HepG2 (cell line): ENCODE results near the gene GPT2. TPM values are rescaled to one million over a fixed set of nuclear protein-coding genes. Genes with fewer than 3 reads are reported as not detected.

Experiments used
- ATAC-seq: fragments of 200-7000 bp; cut with Tn5 transposase; 3 replicates; pipeline ENCODE4 v1.9.1; 2020; ENCODE audit warnings: mild to moderate bottlenecking, moderate library complexity
- BruUV-seq: library from RNA; stranded (reverse); fragments of 400-500 nt; replicated peaks from 2 replicates; lab custom pipeline; 2021; lab: Mats Ljungman, UMichigan
- CTCF ChIA-PET: fragments of 300-600 bp; formaldehyde crosslinking; extraction: SDS; loops from one replicate; lab custom pipeline; 2021; ENCODE audit warnings: low total read pairs, inconsistent platforms, low intra/inter-chr PET ratio; lab: Yijun Ruan, JAX
- POLR2A ChIA-PET: fragments of 350-600 bp; sonication (Branson Sonifier 250); formaldehyde crosslinking; loops from one replicate; lab custom pipeline; 2020; ENCODE audit warnings: antibody characterized with exemption, inconsistent platforms; lab: Yijun Ruan, JAX
- DNase-seq: peaks from one replicate; pipeline ENCODE4 v3.0.0-alpha.2; 2015; ENCODE audit warnings: low spot score
- FAIRE-seq: peaks from 3 replicates; lab custom pipeline; 2011; peaks lifted over from hg19 to GRCh38; lab: Jason Lieb, UNC
- H2AFZ ChIP-seq: one replicate; pipeline ENCODE4 v1.6.1; 2011; ENCODE audit warnings: low read length, inconsistent platforms
- H3K27ac ChIP-seq: fragments of 300-600 bp; 3 replicates; pipeline ENCODE4 v1.8.0; 2011; ENCODE audit warnings: mixed run types, mild to moderate bottlenecking, mixed read lengths, low read length, inconsistent platforms; ENCODE audit not compliant: insufficient read depth; ENCODE audit errors: extremely low read length
- H3K27me3 ChIP-seq, 2 experiments: fragments of 200-600 bp in 1 of 2; 2 replicates in 1 of 2; 3 replicates in 1 of 2; pipeline versions ENCODE4 v1.6.0 to v1.8.0; 2011; ENCODE audit warnings: low read length in 2 of 2, mild to moderate bottlenecking in 2 of 2, moderate library complexity in 2 of 2, inconsistent platforms in 1 of 2; ENCODE audit not compliant: insufficient read depth in 2 of 2, control insufficient read depth in 1 of 2
- H3K36me3 ChIP-seq, 2 experiments: fragments of 200-600 bp in 1 of 2; replicated peaks in 1 of 2; 2 replicates in 1 of 2; 3 replicates in 1 of 2; pipeline versions ENCODE4 v1.5.1 to v1.8.0; 2011; ENCODE audit warnings: low read length in 2 of 2, inconsistent platforms in 1 of 2; ENCODE audit not compliant: insufficient read depth in 2 of 2, control insufficient read depth in 1 of 2
- H3K4me1 ChIP-seq: 2 replicates; pipeline ENCODE4 v1.5.1; 2012; ENCODE audit warnings: low read length, inconsistent platforms; ENCODE audit not compliant: insufficient read depth
- H3K4me2 ChIP-seq: 2 replicates; pipeline ENCODE4 v1.6.0; 2011; ENCODE audit warnings: low read depth, low read length, inconsistent platforms
- H3K4me3 ChIP-seq, 3 experiments: fragments of 200-600 bp in 1 of 3; sonication (generic), shearing (Covaris generic) in 1 of 3; replicated peaks in 1 of 3; 2 replicates each; pipeline ENCODE4 v1.5.1; 2011 to 2016; ENCODE audit warnings: low read length in 3 of 3, inconsistent platforms in 2 of 3, low read depth in 2 of 3, mild to moderate bottlenecking in 2 of 3, control low read depth in 1 of 3, mixed read lengths in 1 of 3; ENCODE audit not compliant: insufficient read depth in 1 of 3
- H3K79me2 ChIP-seq: one replicate; pipeline ENCODE4 v1.6.1; 2011; ENCODE audit warnings: low read length, inconsistent platforms; ENCODE audit not compliant: insufficient read depth
- H3K9ac ChIP-seq: 2 replicates; pipeline ENCODE4 v1.6.0; 2011; ENCODE audit warnings: mild to moderate bottlenecking, low read depth, low read length, inconsistent platforms; ENCODE audit not compliant: insufficient read depth
- H3K9me3 ChIP-seq: 2 replicates; pipeline ENCODE4 v1.5.1; 2012; ENCODE audit warnings: mild to moderate bottlenecking, low read length
- H4K20me1 ChIP-seq: 2 replicates; pipeline ENCODE4 v1.6.0; 2011; ENCODE audit warnings: inconsistent platforms, mild to moderate bottlenecking, low read length, moderate library complexity; ENCODE audit not compliant: insufficient read depth
- CBX2 ChIP-seq, 2 experiments: fragments of 200-600 bp in 1 of 2; sonication (generic); formaldehyde crosslinking in 1 of 2; IDR thresholded peaks; 2 replicates each; pipeline versions ENCODE4 v1.7.0 to v1.8.1; 2018 to 2022; ENCODE audit warnings: low read depth in 2 of 2, low read length in 1 of 2, mild to moderate bottlenecking in 1 of 2, missing genetic modification reagents in 1 of 2
- ETV6 ChIP-seq: sonication (generic); formaldehyde crosslinking; conservative IDR thresholded peaks from 2 replicates; pipeline ENCODE4 v1.4.0; 2020; ENCODE audit warnings: missing genetic modification reagents
- MED1 ChIP-seq: sonication (generic); formaldehyde crosslinking; IDR thresholded peaks from 2 replicates; pipeline ENCODE4 v1.4.0; 2020; ENCODE audit warnings: missing genetic modification reagents
- SRY ChIP-seq: sonication (generic); formaldehyde crosslinking; IDR thresholded peaks from 2 replicates; pipeline ENCODE4 v1.8.0; 2022; ENCODE audit warnings: mild to moderate bottlenecking, missing genetic modification reagents
- ZIK1 ChIP-seq: sonication (generic); formaldehyde crosslinking; IDR thresholded peaks from 2 replicates; pipeline ENCODE4 v1.5.0; 2020; ENCODE audit warnings: mild to moderate bottlenecking, low read depth, missing genetic modification reagents, borderline replicate concordance
- ZNF569 ChIP-seq: sonication (generic); formaldehyde crosslinking; IDR thresholded peaks from 2 replicates; pipeline ENCODE4 v1.5.0; 2020; ENCODE audit warnings: mild to moderate bottlenecking, missing genetic modification reagents, moderate library complexity, borderline replicate concordance
- ZNF629 ChIP-seq: sonication (generic); formaldehyde crosslinking; conservative IDR thresholded peaks from 2 replicates; pipeline ENCODE4 v1.5.0; 2020; ENCODE audit warnings: missing genetic modification reagents
- ZSCAN31 ChIP-seq: sonication (generic); formaldehyde crosslinking; IDR thresholded peaks from 2 replicates; pipeline ENCODE4 v1.5.0; 2020; ENCODE audit warnings: low read depth, mild to moderate bottlenecking, missing genetic modification reagents
- WGBS: methylation state at CpG from one replicate; pipeline ENCODE4 v1.1.6; 2017; ENCODE audit warnings: low lambda C conversion rate; 5-methylcytosine and 5-hydroxymethylcytosine counted together
- in situ Hi-C: cut with HindIII; loops from 2 replicates; pipeline ENCODE4 v1.10.0; 2017; ENCODE audit warnings: low pct_unique_long_range_greater_than_20kb; ENCODE audit not compliant: extremely low pct_ligation_motif_present
- intact Hi-C: fragments of 100-400 bp; cut with micrococcal nuclease; formaldehyde crosslinking; loops from one replicate; pipeline ENCODE4 v1.10.0; 2022; ENCODE audit not compliant: unreplicated experiment
- polyA plus RNA-seq, 8 experiments: library from polyadenylated mRNA; depleted of rRNA in 3 of 8; stranded (reverse) in 7 of 8; unstranded in 1 of 8; fragments of >200 nt; fragmentation: Illumina TruSeq in 4 of 8; extraction: Trizol in 4 of 8; gene quantifications; 2 replicates each; pipeline versions ENCODE4 v1.2.1 to v1.2.3, GENCODE V29; 2011 to 2016; ENCODE audit warnings: low read depth in 4 of 8, missing spikeins in 1 of 8, mixed read lengths in 1 of 8; ENCODE audit not compliant: insufficient read depth in 1 of 8
- total RNA-seq, 5 experiments: library from RNA; depleted of rRNA; stranded (reverse); fragments of >200 nt; fragmentation: Illumina TruSeq; extraction: Trizol; gene quantifications; 2 replicates each; pipeline ENCODE4 v1.2.3, GENCODE V29; 2016; ENCODE audit warnings: low read depth in 1 of 5
- TF ChIP-seq, protein P1 (sequence below): sonication (generic); formaldehyde crosslinking; IDR thresholded peaks from 2 replicates; pipeline ENCODE4 v1.8.0; 2022; ENCODE audit warnings: mild to moderate bottlenecking, missing genetic modification reagents, borderline replicate concordance
- TF ChIP-seq, protein P2 (sequence below): sonication (generic); formaldehyde crosslinking; IDR thresholded peaks from 2 replicates; pipeline ENCODE4 v1.4.0; 2020; ENCODE audit warnings: missing genetic modification reagents, borderline replicate concordance
- TF ChIP-seq, protein P3 (sequence below): IDR thresholded peaks from 2 replicates; pipeline ENCODE4 v1.4.0; 2020; ENCODE audit warnings: mild to moderate bottlenecking, missing genetic modification reagents

Gene GPT2
- total and polyA plus RNA-seq, 2 of the 13 experiments (the other 11 are each of a cell fraction or from before 2014, with no cell fraction given) = 138 to 267 TPM

DNA sequence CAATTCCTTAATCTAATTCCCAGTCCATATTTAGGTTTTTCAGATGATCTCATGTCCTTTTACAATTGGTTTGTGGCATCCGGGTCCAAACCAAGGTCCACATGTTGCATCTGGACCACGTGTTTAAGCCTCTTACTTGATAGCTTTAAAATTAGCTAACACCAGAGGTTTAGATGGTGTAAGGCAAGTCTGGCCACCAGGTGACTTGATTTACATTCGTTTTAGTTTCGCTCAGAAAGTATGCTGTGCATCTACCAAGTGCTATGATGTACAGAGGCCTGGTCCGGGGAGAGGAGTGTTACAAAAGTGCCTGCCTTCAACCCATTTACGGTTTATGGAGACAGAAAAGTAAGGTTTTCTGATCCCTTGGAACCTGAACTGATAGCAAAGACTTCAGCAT, 90.2 kb downstream of the GPT2 start:
- intact Hi-C loops (loop anchor here (5.0 kb wide), 1 partner anchor 142 kb away; the partner anchor contains the start of gene C16orf87), in situ Hi-C loops (no loop called here)
- H3K4me2 ChIP-seq = peak overlapping the region; percentile 94
- ATAC-seq = no peak
- WGBS = 62% methylated on average over 6 of the region's 6 CpGs
- H3K79me2 ChIP-seq = peaks cover 40% of the 10 kb centered on the region
- DNase-seq = peak; percentile 54
- peak overlapping the region; percentile 88 for H3K27ac ChIP-seq
- no peaks in the 10 kb centered on the region for H3K9me3 ChIP-seq
- peaks cover under 1 to 7% of the 10 kb centered on the region in 2 experiments; a peak in 3 of 5 replicates for H3K36me3 ChIP-seq
- H3K9ac ChIP-seq = peak overlapping the region; percentile 93
- no TSS peak for BruUV-seq
- H4K20me1 ChIP-seq = peaks cover 27% of the 10 kb centered on the region
- H2AFZ ChIP-seq = no peak overlapping the region
- CTCF ChIA-PET = interaction anchor here (1.0 kb wide), 1 partner anchor 26 kb away, joined by 3 read pairs; no protein-coding TSS in a partner anchor
- no peak for FAIRE-seq
- peak overlapping the region; percentile 74 to 98 (median 96); a peak in 4 of 6 replicates for H3K4me3 ChIP-seq
- no peaks in the 10 kb centered on the region; a peak in 1 of 5 replicates for H3K27me3 ChIP-seq
- POLR2A ChIA-PET = interaction anchor here (1.0 to 5.3 kb wide), 9 partner anchors 9 to 1190 kb away, joined by 3 to 49 read pairs (median 6); no protein-coding TSS in a partner anchor
- peaks cover 61% of the 10 kb centered on the region for H3K4me1 ChIP-seq
- TF ChIP-seq, protein P1, sequence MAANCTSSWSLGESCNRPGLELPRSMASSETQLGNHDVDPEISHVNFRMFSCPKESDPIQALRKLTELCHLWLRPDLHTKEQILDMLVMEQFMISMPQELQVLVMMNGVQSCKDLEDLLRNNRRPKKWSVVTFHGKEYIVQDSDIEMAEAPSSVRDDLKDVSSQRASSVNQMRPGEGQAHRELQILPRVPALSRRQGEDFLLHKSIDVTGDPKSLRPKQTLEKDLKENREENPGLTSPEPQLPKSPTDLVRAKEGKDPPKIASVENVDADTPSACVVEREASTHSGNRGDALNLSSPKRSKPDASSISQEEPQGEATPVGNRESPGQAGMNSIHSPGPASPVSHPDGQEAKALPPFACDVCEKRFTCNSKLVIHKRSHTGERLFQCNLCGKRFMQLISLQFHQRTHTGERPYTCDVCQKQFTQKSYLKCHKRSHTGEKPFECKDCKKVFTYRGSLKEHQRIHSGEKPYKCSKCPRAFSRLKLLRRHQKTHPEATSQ (CRISPR knock-in tag) = no peak
- TF ChIP-seq, protein P2, sequence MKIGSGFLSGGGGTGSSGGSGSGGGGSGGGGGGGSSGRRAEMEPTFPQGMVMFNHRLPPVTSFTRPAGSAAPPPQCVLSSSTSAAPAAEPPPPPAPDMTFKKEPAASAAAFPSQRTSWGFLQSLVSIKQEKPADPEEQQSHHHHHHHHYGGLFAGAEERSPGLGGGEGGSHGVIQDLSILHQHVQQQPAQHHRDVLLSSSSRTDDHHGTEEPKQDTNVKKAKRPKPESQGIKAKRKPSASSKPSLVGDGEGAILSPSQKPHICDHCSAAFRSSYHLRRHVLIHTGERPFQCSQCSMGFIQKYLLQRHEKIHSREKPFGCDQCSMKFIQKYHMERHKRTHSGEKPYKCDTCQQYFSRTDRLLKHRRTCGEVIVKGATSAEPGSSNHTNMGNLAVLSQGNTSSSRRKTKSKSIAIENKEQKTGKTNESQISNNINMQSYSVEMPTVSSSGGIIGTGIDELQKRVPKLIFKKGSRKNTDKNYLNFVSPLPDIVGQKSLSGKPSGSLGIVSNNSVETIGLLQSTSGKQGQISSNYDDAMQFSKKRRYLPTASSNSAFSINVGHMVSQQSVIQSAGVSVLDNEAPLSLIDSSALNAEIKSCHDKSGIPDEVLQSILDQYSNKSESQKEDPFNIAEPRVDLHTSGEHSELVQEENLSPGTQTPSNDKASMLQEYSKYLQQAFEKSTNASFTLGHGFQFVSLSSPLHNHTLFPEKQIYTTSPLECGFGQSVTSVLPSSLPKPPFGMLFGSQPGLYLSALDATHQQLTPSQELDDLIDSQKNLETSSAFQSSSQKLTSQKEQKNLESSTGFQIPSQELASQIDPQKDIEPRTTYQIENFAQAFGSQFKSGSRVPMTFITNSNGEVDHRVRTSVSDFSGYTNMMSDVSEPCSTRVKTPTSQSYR (CRISPR knock-in tag) = no peak
- TF ChIP-seq CBX2 (IDR thresholded peaks at IDR 0.05; ENCODE audit: low read depth, low read length) (no peak), CBX2 (CRISPR knock-in tag; IDR thresholded peaks at IDR 0.05; ENCODE audit: low read depth) (no peak), ZSCAN31 (CRISPR knock-in tag) (no peak), ETV6 (CRISPR knock-in tag) (no peak), ZNF569 (CRISPR knock-in tag) (no peak), ZNF629 (peak; percentile 23; the same call in 1 of the 2 replicates), SRY (CRISPR knock-in tag) (no peak), ZIK1 (no peak), MED1 (peak; percentile 12; the same call in 1 of the 2 replicates)
- TF ChIP-seq, protein P3, sequence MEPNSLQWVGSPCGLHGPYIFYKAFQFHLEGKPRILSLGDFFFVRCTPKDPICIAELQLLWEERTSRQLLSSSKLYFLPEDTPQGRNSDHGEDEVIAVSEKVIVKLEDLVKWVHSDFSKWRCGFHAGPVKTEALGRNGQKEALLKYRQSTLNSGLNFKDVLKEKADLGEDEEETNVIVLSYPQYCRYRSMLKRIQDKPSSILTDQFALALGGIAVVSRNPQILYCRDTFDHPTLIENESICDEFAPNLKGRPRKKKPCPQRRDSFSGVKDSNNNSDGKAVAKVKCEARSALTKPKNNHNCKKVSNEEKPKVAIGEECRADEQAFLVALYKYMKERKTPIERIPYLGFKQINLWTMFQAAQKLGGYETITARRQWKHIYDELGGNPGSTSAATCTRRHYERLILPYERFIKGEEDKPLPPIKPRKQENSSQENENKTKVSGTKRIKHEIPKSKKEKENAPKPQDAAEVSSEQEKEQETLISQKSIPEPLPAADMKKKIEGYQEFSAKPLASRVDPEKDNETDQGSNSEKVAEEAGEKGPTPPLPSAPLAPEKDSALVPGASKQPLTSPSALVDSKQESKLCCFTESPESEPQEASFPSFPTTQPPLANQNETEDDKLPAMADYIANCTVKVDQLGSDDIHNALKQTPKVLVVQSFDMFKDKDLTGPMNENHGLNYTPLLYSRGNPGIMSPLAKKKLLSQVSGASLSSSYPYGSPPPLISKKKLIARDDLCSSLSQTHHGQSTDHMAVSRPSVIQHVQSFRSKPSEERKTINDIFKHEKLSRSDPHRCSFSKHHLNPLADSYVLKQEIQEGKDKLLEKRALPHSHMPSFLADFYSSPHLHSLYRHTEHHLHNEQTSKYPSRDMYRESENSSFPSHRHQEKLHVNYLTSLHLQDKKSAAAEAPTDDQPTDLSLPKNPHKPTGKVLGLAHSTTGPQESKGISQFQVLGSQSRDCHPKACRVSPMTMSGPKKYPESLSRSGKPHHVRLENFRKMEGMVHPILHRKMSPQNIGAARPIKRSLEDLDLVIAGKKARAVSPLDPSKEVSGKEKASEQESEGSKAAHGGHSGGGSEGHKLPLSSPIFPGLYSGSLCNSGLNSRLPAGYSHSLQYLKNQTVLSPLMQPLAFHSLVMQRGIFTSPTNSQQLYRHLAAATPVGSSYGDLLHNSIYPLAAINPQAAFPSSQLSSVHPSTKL (CRISPR knock-in tag) = peak; percentile 16; the same call in 1 of the 2 replicates
